Activated gamma-delta T cell treated with Interleukin-2 at 50 U/mL for 16 hours (primary cell): Measurements from ENCODE around the gene CAVIN2.

Experiments
- DNase-seq: peaks from one replicate; pipeline ENCODE4 v3.0.0-alpha.2; 2020

CAVIN2 gene

GRCh38 chr2:191838526-191838925, 8.4 kb downstream of the CAVIN2 start:
- DNase-seq, result no peak

- DNase-seq, result no peak
Observed at GRCh38 chr2:191836853-191837769, 9.8 kb downstream of the CAVIN2 start.

DNA sequence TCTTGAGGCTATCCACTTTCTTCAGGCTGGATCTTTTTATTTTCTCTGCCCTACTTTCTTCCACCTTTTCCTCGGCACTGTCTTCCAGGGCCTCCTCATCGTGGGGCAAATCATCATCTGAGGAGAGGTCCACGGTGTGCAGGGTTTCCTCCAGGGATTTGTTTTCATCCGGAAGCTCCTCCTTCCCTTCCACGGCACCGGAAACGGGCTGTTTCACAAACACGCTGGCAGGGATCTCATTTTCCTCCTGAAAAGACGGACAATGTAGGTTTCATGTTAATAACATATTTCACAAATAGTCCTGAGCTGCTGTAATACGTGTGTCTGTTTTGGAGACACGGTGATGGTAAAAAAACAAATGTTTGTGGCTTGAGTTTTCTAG, 10.4 kb downstream of the CAVIN2 start:
- no peak for DNase-seq

- no peak for DNase-seq
Observed at GRCh38 chr2:191835539-191836350, 11.1 kb downstream of the CAVIN2 start.

DNA sequence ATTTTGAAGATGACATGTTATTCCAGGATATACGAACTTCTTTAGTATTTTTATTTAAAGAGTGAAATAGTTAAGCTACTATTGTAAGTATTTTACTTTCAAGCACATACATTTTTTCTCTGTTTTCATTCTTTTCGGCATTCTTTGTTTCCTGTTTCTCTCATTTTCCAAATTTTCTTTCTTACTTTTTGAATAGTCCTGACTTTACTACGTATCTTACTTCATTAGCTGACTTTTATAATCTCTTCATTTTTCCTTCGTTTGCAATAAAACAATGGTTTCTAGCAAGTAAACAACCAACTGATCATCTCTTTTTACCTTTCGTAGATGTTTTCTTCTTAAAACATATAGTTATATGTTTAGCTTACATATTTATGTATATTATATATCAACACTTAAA, 11.8 kb downstream of the CAVIN2 start:
- no peak for DNase-seq

GRCh38 chr2:191833356-191833755, 13.5 kb downstream of the CAVIN2 start:
- no peak for DNase-seq

GRCh38 chr2:191832668-191833067, 14.2 kb downstream of the CAVIN2 start:
- DNase-seq, result no peak

DNA sequence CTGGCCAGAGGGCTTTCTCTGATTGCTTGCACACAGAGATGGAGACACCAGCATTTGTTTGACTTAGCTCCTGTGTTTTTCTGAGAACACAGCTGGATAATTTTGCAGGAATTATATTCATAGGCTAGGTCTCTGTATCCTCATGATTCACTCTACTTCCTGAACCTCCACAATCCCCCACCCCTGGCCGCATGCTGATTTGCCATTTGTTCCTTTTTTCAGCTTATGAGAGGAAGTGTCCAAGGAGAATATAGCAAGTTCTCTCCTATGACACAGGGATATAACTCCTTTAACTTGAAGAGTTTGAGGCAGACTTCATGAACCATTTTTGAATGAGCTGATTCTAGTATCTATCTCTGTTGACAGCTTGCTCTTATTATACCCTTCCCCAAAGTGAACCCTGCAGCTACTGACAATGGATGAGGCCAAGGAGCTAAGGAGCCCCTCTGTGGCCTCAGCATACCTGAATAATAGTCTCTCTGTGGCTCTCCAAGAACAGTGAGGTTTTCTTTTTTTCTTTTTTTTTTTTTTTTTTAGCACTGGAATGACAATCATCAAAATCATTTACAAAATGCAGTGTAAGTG, 15.4 kb downstream of the CAVIN2 start:
- no peak for DNase-seq

DNA sequence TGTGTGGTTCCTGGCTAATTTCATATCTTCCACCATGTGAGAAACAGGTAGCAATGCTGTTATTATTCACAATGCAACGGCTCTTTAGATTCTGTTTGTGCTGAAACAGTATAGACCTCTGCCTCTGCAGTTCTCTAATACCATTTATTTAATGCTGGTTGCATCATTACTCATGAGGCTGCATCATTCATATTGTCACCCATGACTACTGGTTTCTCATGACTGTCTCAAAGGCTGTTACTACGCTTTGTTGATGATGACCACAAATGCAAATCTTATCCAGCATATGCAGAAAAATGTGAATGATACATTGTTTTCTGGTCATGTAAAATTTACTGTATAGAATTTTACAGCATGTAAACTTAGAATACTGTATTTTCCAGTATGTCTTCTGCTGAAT, 22.5 kb downstream of the CAVIN2 start:
- DNase-seq, result no peak

GRCh38 chr2:191821078-191821477, 25.8 kb downstream of the CAVIN2 start:
- DNase-seq, result no peak

DNA sequence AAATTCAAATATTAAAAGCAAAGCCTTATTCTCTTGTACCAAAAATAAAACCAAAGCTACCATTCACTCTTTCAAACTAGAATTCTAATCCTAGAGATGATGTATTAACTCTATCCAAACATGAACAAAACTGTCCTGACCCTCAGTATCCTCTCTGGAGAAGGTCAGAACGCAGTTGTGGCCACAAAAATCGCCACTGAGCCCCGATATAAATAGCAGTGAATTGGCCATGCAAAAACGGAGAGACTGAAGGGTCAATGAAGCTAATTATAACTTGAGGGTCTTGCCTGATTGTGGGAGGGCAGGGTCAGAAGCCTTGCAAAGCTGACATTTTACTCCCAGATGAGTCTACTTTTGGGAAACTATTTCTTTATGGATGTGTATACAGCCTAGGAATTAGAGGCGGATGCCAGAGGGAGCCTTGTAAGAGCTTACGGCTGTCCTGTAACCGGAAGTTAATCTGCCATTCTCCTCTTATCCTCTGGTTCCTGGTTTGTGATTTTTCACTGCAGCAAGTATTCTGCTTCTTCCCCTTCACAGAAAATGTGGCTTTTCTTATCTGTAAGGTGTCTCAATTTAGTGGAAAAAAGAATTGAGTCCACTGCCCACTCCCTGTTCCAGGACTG, 28.1 kb downstream of the CAVIN2 start:
- DNase-seq, result no peak

DNA sequence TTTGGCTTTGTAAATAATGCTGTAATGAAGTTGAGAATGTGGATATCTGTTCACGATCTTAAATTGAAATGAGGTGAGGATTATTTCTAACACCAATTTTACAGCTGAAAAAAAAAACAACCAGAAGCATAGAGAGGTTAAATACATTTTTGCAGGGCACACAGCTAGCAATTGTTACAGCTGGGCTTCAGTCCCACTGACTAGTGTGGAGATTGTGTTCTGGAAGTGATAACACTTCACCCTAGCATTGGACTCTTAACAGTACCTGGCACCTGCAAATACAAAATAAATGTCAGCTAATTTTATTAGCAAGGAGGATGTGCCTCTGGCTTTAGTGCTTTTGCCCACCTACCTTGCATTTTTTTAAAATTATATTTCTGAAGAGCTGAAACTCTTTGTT, 28.8 kb downstream of the CAVIN2 start:
- DNase-seq, result no peak

DNA sequence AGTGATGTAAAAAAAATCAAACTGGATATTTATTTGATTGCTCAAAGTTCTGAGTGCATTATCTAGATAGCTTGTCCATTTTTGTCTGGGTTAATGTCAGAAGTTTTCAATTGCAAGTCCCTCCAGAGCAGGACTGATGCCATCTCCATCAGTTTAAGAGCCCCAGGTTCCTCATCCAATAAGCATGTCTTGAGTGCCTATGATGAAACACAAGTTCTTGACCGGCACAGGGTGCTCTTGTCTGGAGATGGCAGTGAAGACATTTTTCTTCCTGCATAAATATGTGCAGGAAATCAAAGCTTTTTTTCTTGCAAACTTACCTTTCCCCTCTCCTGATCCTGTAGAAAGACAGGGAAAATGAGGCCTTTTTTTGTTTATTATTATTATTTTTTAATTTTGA, 31.9 kb downstream of the CAVIN2 start:
- DNase-seq, result no peak

GRCh38 chr2:191813943-191814342, 32.9 kb downstream of the CAVIN2 start:
- DNase-seq, result no peak

- DNase-seq, result peak; percentile 9
Observed at GRCh38 chr2:191811807-191812602, 34.9 kb downstream of the CAVIN2 start.

- DNase-seq, result no peak
Observed at GRCh38 chr2:191806396-191806795, 40.5 kb downstream of the CAVIN2 start.

GRCh38 chr2:191804766-191805165, 42.1 kb downstream of the CAVIN2 start:
- DNase-seq, result no peak

DNA sequence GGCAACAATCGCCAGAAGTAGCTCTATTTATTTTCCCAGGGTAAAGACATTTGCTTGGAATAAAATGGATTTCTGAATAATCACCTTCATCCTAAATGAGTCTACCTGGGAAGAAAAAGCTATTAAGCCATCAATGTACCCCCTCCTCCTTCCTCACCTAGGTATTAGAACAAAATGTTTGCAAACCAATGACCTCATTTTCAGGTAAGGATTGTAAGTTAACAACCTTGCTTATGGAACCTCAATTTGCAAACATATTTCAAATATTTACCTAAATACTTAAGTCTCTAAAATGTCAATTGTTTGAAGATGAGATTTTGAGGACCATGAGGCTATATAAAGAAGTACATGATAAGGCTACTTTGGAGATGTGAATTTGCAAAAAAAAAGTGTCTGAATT, 43.9 kb downstream of the CAVIN2 start:
- DNase-seq, result no peak

DNA sequence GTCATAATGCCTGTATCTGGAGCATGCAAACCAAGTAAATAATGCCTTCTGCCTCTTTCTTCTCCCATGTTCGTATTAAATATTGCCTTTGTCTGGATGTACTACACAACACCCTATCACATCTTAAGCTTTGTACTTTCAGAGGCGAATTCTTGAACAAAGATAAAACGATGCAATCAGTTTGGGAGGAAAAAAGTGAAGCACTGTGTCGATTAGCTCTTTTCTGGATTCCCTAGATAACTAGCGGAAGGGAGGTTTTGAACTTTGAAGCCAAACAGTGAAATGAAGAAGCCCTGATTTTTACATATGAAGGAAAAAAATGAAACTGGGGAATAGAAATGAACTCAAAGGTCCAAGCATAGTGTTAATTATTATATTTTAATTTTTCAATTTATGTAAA, 44.7 kb downstream of the CAVIN2 start:
- no peak for DNase-seq

DNA sequence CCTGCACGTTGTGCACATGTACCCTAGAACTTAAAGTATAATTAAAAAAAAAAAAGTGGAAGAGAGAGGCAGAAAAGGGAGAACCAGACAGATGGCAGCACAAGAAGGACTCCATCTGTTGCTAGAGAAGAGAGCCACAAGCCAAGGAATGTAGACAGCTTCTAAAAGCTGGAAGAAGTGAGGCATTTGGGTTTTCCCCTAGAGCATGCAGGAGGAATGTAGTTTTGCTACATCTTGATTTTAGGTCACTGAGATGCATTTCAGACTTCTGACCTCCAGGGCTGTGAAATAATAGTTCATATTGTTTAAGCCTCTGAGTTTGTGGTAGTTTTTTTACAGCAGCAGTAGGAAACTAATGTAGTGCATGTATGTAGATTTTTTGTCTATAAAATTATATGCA, 46.0 kb downstream of the CAVIN2 start:
- DNase-seq, result no peak

DNA sequence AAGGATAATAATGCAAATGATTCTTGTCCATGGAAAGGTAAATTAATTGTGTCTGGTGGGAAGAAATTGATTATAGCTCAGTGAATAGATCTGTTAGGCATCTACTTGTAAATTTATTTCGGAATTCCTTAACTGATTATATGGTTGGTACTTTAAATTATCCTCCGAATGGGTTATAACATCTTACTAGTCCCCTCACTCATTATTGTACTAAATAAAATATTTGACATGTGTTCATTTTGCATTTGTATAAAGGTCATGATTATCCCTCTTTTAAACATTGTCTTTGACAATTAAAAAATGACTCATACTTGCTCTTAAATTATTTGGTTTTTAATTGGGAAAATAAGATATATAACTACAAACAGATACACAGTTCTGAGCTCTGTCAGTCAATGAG, 47.4 kb downstream of the CAVIN2 start:
- DNase-seq, result no peak
